CD4-positive, alpha-beta T cell treated with Interleukin-12 subunit alpha and Interleukin-12 subunit beta, for 1 hour (primary cell): ENCODE measurements around the gene SCGB1A1.
A peak's percentile ranks its signal among the peaks of the same experiment; 100 is the strongest.
"Not testable (repeated sequence)": the region's sequence is repeated elsewhere in the genome, so short reads cannot be mapped to it uniquely, and the experiment has no call there.

Experiments used
- DNase-seq: peaks from one replicate; pipeline ENCODE4 v3.0.0-alpha.2; 2020

The SCGB1A1 gene

DNA sequence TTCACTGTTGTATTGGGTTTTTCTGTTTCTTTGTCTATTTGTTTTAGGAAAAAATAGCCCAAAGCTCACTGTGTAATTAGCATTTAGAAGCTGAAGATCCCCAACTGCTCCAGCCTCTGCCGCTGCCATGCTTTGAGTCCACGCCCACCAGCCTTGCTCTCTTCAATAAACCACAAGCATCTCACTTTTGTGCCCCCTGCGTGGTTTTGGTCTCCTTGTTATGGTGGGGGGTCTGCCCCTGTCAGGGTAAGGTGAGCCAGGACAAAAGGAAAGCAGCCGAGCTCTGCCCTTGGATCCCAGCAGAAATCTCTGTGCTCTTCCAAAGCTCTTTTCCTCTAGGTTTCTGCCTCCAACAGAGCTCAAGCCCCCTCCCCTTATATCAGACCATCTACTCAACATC is 4.2 kb downstream of the SCGB1A1 start:
- no peak for DNase-seq

GRCh38 chr11:62427630-62428233 is 8.9 kb downstream of the SCGB1A1 start:
- DNase-seq: no peak

DNA sequence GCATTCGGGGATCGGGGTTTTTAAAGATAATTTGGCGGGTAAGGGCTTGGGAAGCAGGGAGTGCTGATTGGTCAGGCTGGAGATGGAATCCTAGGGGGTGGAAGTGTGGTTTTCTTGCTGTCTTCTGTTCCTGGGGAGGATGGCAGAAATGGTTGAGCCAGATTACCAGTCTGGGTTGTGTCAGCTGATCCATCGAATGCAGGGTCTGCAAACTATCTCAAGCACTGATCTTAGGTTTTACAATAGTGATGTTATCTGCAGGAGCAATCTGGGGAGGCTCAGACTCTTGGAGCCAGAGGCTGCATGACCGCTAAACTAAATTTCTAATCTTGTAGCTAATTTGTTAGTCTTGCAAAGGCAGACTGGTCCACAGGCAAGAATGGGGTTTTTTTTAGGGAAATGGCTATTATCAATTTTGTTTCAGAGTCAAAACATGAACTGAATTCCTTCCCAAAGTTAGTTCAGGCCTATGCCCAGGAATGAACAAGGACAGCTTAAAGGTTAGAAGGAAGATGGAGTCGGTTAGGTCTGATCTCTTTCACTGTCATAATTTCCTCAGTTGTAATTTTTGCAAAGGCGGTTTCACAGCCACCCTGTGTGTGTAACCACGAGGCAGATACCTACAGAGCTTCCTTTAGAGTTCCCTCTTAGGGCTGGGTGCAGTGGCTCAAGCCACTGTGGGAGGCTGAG is 10.2 kb downstream of the SCGB1A1 start:
- no peak for DNase-seq

DNA sequence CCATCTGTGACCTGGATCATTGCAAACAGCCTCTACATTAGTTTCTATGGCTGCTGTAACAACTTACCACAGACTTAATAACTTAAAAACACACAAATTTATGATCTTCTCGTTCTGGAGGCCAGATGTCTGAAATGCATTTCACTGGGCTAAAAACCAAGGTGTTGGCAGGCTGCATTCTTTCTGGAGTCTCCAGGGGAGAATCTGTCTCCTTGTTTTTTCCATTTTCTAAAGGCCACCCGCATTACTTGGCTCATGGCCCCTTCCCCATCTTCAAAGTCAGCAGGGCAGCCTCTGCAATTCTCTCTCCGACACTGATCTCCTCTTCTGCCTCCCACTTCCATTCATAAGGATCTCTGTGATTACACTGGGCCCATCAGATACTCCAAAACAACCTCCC is 11.6 kb downstream of the SCGB1A1 start:
- no peak for DNase-seq

DNA sequence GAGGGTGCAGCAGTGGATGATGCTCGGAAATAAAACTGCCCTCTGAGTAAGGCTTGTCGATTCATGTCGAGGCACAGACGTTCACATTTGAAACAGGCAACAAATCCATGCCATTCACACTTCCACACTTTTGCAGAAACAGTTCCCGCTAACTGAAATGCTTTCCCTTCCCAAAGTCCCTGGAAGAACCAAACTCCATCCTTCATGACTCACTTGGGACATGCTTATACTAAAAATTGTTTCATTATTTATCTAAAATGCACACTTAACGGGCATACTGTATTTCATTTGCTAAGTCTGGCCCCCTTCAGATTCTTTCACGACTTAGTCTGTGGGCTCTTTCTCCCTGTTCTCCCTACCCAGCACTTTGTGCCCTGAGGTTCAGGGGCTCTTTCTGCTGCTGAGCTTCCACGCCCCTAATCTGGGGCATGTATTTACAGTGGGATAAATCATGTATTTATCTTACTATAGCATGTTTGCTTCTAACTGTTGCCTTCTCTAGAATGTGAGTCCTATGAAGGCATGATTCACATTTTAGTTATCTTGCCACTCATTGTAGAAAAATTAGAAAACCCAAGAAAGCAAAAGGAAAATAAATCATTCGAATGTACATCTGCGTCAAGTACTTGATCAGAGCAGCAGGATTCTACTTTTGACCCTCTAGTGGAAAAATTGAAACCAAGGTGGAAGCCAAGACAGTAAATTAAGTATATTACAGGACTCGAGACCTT is 12.5 kb downstream of the SCGB1A1 start:
- no peak for DNase-seq

DNA sequence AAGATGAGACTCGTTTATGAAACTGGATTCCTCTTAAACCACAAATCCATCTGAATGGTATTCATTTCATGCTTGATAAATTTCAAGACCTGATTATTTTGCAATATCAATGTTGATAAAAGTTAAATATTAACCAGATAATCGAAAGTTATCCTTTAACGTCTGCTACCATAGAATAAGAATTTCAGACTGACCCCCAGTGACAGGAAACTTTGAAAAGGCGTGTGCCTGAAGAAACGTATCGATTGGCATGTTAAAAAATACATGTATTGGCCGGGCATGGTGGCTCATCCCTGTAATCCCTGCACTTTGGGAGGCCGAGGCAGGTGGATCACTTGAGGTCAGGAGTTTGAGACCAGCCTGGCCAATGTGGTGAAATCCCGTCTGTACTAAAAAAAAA is 13.9 kb downstream of the SCGB1A1 start:
- no peak for DNase-seq

- no peak for DNase-seq
These were observed 14.5 kb downstream of the SCGB1A1 start for GRCh38 chr11:62433141-62433903.

DNA sequence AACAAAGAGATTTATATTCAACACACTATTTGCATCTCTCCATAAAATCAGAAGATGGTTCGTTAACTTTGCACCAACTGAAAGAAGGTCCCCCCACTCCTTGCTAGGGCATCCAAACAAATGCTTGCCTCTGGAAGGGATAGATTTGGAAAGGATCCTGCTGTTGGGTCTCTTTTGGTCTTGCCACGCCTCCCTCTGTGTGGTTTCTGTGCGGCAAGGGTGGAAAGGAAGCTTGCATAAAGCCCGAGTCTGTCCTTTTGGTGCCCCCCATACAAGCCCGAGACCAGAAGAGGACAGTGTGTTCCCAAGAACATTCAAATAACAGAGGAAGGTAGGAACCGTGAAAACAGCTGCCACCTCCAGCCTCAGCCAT is 15.1 kb downstream of the SCGB1A1 start:
- no peak for DNase-seq

GRCh38 chr11:62435846-62436660 is 17.2 kb downstream of the SCGB1A1 start:
- no peak for DNase-seq

DNA sequence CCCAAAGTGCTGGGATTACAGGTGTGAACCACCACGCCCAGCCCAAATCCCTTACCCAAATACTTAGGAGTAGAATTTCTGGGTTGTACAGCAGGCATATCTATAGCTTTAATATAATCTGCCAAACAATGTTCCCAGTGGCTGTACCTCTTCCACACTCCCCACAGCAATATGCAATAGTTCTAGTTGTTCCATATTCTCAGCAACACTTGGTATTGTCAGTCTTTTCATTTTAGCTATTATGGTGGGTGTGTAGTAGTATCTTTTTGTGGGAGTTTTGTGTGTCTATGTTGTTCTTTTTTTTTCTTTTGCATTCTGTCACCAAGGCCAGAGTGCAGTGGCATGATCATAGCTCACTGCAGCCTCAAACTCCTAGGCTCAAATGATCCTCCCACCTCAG is 18.8 kb downstream of the SCGB1A1 start:
- no peak for DNase-seq

DNA sequence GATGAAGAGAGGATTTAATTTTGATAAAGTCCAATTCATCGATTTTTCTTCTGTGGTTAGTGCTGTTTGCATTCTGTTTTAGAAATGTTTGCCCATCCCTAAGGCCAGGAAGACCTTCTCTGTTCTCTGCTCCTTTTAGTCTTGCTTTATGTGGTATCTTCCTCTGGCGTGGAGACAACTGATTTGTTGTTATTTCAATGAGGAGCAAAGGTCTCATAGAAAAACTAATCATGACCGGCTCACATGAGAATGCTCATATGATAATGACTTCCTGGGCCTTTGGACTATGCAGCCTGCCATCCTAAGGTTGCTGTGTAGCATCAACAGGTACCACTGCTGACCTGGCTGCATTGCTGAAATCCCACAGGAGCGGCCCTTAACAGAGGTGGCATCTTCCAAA is 19.8 kb downstream of the SCGB1A1 start:
- no peak for DNase-seq

DNA sequence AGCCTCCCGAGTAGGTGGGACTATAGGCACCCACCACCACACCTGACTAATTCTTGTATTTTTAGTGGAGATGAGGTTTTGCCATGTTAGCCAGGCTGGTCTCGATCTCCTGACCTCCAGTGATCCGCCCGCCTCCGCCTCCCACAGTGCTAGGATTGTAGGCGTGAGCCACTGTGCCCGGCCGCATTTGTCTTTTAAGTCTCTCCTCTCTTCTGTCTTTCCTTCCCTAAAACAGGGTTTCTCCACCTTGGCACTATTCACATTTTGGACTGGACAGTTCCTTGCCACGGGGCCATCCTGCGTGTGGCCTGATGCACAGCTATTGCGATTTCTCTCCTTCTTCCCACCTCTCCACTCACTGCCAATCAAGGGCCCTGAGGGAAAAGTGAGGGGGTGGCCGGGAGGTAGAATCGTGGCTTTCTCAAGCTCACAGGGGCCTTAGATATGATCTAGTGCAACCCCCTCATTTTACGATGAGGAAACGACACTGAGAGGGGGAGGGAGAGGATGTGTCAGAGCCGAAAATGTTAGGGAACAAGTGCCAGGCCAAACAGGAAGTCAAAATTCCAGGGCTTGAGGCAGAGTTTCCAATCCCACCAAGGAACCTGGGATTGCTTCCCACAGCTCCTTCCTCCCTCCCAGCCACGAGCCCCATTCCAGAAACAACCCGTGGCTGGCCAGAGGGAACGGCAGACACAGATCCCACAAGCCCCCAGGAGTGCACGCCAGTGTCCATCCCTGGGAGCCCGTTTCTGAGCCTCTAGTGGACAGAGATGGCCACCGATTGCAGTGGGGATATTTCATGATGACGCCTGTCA is 21.2 kb downstream of the SCGB1A1 start:
- no peak for DNase-seq

GRCh38 chr11:62443390-62444235 is 24.8 kb downstream of the SCGB1A1 start:
- DNase-seq: no peak

- peak; percentile 14 for DNase-seq
These were observed 25.5 kb downstream of the SCGB1A1 start for GRCh38 chr11:62444236-62444833.

DNA sequence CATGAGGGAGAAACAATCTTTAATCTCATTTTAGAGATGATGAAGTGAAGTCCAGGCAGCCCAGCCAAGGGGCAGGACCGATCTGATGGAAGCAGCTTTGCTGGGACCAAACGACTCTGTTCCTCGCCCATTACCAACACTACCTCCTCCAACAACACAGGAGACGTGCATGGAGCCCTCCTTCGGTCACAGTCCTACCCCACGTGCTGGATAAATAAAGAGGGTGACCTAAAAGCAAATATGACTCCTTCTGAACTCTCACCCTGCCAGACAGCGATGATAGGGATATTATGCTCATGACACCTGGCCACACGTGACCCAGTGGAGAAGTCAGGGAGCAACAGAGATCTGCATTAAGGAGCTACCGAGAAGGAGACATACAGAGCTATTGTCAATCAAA is 26.0 kb downstream of the SCGB1A1 start:
- DNase-seq: no peak

- DNase-seq: no peak
These were observed 26.5 kb downstream of the SCGB1A1 start for GRCh38 chr11:62445314-62445740.

DNA sequence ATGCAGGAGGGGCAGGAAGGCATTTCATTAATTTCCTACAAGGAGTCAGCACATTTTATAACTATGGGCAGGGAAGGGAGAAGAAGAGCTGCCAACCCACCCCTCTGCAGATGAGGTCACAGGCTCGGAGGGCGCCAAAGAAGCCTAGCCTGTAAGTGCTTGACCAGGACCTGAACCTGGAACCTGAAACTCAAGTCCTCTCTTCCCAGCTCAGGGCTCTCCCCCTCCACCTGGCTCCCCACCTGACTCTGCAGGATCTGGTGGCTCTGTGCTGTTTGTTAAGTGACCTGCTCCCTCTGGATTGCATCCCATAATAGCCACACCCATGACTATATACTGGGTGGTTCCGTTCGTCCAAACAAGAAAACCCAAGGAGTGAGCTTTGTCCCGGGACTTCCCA is 27.3 kb downstream of the SCGB1A1 start:
- DNase-seq: no peak

- DNase-seq: no peak
These were observed 30.6 kb downstream of the SCGB1A1 start for GRCh38 chr11:62449451-62449851.

- DNase-seq: not testable (repeated sequence)
These were observed 31.1 kb downstream of the SCGB1A1 start for GRCh38 chr11:62449912-62450311.

DNA sequence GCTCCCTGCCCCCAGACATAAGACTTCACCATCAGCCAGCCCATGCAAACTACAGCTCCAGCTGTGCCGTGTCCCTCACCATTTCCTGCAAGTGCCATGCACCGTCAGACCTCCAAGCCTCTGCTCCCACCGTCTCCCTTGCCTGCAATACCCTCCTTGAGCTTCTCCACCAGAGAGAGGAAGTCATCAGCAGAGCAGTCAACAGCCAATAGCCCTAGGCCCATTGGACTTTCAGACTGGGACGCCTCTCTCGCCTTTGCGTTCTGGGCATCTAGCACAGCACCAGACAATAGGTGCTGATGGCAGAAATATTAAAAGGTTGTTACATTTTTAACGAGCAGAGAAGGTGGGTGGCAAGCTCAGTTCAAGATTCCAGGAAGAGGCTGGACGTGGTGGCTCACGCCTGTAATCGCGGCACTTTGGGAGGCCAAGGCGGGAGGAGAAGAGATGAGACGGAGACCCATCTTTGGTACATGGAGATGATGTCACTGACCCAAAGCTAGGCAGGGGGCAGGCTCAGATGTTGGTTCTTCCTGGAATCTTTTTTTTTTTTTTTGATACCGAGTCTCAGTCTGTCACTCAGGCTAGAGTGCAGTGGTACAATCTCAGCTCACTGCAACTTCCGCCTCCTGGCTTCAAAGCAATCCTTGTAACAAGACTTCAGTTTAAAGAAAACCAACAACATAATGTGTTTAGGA is 31.9 kb downstream of the SCGB1A1 start:
- DNase-seq: no peak
